GM21515 (cell line): ENCODE data around the gene SPTLC2.
"Not testable (repeated sequence)": the region's sequence is repeated elsewhere in the genome, so short reads cannot be mapped to it uniquely, and the experiment has no call there.

Experiments
- ATAC-seq: cut with Tn5 transposase; IDR thresholded peaks from one replicate; pipeline ENCODE4 v1.9.1; 2021; ENCODE audit not compliant: unreplicated experiment

Gene SPTLC2, protein sequence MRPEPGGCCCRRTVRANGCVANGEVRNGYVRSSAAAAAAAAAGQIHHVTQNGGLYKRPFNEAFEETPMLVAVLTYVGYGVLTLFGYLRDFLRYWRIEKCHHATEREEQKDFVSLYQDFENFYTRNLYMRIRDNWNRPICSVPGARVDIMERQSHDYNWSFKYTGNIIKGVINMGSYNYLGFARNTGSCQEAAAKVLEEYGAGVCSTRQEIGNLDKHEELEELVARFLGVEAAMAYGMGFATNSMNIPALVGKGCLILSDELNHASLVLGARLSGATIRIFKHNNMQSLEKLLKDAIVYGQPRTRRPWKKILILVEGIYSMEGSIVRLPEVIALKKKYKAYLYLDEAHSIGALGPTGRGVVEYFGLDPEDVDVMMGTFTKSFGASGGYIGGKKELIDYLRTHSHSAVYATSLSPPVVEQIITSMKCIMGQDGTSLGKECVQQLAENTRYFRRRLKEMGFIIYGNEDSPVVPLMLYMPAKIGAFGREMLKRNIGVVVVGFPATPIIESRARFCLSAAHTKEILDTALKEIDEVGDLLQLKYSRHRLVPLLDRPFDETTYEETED

DNA sequence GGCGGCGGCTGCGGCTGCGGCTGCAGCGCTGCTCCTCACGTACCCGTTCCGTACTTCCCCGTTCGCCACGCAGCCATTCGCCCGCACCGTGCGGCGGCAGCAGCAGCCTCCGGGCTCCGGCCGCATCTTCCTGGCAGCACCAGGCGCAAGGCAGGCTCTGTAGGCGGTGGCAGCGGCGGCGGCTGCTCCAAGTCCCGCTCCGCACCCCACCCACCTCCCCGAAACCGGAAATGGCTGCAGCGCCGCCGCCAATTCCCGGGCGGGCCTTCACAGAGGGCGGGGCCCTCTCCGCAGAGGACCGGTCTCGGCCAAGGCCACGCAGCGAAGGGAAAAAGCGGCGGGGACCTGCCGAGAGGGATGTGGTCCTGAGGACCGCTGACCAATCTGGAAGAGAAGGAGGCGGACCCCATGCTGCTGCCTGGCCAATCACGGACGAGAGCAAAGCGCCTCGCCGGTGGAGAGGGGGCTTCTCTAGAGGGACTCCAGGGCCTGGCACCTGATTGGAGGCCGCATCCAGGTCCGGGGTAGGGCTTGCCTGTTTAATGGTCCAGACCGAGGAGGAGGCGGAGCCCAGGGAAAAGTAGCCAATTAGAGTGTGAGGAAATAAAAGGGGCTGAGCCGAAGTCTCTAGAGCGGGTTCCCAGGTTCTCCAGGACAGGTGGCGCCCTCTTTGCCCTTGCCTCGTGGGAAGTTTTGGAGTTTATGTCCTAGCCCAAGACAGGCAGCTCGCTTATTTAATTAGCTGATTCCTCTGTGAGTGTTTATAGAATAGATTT, at the start of gene SPTLC2:
SPTLC2 (minus strand) TSS at position 184 of the 776 bp plus-strand sequence; CDS start at position 126, 58 bp downstream.
- ATAC-seq, result peak; percentile 95

DNA sequence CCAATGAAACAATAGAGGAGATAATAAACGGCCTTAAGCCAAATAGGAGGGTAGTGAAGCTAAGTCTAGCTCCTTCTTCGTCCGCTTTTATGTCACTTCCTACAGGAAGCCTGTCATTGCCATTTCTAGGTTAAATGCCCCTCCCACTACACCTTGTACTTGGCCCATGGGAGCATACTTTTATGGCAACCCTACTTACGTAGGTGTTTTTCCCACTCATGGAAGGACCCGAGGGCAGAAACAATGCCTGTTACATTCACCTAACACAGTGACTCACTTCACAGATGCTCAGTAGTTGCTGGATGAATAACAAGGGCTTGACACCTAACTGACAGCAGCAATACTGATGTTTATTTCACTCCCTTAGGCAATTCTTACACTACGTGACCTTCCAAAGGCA, 46.9 kb upstream of the SPTLC2 start:
- ATAC-seq, result no peak

DNA sequence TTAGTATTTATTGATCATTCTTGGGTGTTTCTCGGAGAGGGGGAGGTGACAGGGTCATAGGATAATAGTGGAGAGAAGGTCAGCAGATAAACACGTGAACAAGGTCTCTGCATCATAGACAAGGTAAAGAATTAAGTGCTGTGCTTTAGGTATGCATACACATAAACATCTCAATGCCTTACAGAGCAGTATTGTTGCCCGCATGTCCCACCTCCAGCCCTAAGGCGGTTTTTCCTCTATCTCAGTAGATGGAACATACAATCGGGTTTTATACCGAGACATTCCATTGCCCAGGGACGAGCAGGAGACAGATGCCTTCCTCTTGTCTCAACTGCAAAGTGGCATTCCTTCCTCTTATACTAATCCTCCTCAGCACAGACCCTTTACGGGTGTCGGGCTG, 45.1 kb upstream of the SPTLC2 start:
- not testable (repeated sequence) for ATAC-seq

DNA sequence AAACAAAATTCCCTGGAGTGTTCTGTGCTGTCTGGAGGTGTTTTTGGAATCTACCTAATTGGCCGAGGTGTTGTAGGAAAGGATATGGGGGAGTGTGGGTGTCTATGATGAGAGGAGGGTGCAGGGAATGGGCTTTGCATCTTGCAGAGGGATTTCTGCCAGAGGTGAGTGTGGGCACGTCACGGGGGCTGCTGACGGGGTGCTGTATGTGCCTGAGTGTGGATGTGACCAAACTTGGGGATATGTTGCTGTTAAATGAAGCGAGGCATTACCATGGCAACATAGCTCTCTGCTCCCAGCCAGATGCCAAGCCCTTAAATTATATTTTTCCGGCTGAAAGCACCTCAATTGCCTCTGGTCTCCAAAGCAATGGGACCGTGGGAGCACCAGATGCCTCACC, 44.3 kb upstream of the SPTLC2 start:
- no peak for ATAC-seq

DNA sequence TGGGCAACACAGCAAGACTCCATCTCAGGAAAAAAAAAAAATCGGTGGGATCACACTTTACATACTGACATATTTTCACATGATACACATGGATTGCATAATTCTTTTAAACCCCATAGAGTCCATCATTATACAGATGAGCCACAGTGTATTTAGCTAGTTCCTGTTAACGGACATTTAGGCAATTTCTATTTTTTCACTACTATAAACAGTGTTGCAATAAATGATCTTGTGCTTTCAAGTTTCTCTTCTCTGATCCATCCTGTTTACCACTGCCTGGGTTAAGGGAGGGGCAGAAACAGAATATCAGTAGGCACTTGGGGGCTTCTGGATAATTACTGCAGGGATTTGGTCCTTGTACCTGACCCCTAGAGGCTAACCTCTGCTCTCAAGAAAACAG, 43.4 kb upstream of the SPTLC2 start:
- ATAC-seq, result no peak

DNA sequence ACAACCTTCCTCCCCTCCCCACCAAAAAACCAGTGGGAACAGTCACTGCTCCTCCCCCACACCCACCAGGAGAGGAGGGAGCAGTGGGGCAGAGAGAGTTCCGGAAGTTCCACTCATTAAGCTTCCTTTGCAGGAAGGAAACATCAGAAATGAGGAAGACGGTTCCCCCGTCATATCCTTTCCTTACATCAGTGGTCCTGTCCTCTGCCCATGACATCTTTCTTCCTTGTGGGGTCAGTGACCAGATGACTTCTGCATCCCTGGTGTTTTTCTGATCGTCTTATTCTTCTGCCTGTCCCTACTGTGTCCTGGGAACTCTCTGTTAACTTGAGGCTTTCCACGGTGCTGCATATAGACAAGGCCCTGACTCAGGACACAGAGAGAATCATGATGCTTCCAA, 40.8 kb upstream of the SPTLC2 start:
- no peak for ATAC-seq

DNA sequence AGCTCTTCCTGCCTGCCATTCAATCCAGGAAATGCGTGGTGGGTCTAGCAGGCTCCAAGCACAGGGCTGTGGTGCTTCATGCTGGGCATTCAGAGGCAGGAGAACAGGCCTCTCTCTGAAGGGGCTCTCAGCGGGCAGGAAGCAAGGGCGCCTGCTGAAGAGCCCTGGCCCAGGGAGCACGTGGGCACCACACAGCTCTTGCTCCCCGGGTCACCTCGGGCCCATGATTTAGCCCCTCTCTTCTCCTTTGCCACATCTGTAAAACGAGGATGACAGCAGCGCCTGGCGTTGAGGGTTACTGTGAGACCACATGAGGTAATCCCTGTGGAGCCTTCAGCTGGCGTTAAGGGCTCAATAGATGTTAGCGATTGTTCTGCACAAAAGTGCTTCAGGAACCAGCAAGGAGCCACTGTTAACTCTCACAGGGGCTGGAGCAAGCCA, 37.6 kb upstream of the SPTLC2 start:
- ATAC-seq, result no peak

DNA sequence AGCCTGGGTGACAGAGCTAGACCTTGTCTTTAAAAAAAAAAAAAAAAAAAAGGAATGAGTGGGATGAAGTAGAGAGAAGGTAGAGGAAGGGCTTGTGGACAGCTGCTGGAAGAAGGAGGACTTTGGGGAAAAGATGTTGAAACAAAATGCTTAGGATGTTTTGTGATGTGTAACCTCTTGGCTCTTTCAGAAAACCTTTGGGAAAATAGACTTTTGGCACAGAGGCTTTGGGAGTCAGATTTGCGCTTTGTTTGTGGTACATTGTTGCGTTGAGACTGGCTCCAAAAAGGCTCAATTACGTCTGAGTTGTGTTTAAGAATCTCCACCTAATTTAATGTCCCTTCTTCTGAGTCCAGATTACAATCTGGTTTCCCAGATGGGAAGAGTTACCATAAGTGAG, 32.9 kb upstream of the SPTLC2 start:
- no peak for ATAC-seq

DNA sequence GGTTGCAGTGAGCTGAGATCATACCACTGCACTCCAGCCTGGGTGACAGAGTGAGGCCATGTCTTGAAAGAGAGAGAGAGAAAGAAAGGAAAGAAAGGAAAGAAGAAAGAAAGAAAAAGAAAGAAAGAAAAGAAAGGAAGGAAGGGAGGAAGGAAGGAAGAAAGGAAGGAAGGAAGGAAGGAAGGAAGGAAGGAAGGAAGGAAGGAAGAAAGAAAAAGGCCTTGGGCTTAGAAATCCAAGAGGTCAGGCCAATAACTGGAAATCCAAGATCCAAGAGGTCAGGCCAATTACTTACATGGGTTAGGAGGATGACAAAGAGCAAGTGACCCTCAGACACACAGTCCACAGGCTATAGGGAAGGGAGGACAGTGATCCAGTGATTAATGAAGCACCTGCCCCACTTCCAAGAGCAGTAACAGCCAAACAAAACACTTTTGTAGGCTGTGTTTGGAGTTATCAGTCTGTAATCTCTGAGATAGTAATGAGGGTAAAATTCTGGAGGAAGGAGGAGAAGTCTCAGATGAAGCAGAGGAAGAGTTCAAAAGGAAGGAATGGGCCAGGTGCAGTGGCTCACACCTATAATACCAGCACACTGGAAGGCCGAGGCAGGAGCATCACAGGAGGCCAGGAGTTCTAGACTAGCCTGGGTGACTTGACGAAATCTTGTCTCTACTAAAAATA, 32.2 kb upstream of the SPTLC2 start:
- ATAC-seq, result no peak

DNA sequence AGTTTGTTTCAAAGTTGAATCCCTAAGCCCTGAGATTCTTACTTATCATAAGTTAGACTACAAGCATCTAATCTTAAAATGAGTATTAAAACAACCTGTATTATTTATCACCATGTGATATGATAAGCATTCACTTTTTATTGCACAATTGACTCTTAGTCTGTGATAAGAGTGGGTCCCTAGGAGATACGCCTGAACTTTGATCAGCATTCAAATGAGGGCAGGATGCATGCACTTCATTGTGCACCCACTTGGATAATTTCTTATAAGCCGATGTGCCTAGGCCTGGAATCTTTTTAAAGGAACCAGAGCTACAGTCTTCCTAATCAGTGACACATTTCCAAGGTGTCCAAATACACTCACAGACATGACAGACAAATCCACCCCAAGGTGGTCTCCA, 31.4 kb upstream of the SPTLC2 start:
- no peak for ATAC-seq

DNA sequence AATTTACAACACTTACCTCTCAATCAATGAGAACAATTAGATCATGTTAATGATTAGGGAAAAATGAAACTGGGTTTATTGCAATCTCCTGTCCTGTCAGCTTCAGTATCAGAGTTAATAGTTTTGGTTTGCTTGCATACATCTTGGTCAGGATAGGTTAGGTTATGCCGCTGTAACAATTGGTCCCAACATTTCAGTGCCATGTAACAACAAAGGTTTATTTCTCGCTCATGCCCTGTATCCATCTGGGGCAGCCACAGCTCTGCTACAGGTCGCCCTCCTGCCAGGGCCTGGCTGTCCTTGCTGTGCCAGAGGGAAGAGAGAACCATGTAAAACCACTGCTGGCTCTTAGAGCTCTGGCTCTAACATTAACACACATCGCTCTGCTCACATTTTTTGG, 30.5 kb upstream of the SPTLC2 start:
- no peak for ATAC-seq

DNA sequence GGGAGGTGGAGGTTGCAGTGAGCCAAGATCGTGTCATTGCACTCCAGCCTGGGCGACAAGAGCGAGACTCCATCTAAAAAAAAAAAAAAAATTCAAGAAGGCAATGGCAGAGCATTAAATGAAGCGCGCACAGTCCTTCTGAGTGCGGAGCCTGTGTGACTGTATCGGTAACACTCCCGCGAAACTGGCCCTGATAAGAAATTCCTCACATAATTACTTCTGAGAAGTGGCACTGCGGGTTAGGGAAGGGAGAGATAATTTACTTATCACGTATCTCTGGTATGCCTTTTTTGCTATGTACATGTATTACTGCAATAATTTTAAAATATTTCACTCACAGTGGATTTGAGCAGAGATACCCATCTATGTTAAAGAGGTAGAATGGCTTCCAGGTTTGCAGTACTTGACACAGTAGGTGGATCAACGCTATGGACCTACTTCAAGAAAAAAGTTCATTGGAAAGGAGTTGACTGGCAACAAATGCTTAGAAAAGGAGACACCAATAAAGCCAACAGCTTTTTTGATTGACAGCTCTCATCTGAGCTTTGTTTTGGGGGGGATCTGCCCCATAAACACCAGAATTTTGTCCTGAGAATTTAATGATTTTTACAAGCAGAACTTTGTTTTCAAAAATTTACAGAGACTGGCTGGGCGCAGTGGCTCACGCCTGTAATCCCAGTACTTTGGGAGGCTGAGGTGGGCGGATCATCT, 29.2 kb upstream of the SPTLC2 start:
- ATAC-seq, result no peak

DNA sequence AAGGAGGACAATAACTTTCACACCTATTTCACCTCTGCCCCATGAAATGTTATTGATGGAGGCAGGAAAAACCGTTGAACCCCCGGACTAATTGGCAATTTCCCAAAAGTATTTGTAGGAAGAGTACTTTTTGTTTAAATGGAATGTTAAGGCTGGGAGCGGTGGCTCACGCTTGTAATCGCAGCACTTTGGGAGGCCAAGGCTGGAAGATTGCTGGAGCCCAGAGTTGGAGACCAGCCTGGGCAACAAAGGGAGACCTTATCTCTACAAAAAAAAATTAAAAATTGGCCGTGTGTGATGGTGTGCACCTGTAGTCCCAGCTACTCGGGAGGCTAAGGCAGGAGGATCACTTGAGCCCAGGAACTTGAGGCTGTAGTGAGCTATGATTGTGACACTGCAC, 26.0 kb upstream of the SPTLC2 start:
- no peak for ATAC-seq

DNA sequence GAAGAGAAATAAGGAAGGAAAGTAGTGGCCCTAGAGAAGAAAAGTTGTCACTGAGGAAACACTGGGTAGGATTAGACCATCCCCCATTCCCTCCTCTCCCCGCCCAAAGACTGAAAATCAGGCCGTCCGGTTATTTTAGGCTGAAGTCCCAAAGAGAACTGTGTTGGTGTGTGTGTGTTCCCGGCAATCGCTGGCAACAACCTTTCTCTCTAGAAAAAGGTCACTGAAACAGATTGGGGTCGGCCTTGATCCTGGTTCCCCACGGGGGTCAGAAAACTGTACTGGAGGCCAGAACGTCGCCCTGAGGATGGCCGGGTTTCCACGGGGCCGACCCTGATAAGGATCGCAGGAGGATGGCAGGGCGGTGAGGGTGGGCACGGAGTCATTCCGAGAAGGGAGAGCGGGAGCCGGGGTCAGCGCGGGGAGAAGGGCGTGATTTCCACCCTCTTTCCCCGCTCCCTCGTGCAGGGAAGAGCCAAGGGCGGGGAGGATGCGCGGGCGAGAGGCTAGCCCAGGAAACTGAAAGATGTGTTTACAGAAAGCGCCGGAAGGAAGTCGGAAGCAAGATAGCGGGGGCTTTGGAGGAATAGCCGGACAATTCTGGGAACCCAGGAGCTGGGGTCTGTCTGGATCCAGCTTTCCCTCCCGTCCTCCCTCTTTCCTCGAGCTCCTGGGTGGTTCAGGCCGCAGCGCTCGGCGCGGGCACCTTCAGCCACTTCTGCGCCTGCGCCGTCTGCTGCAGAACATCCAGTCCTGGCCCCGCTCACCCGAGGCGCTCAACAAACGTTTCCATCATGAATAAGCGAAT, 25.3 kb upstream of the SPTLC2 start:
- peak; percentile 76 for ATAC-seq

DNA sequence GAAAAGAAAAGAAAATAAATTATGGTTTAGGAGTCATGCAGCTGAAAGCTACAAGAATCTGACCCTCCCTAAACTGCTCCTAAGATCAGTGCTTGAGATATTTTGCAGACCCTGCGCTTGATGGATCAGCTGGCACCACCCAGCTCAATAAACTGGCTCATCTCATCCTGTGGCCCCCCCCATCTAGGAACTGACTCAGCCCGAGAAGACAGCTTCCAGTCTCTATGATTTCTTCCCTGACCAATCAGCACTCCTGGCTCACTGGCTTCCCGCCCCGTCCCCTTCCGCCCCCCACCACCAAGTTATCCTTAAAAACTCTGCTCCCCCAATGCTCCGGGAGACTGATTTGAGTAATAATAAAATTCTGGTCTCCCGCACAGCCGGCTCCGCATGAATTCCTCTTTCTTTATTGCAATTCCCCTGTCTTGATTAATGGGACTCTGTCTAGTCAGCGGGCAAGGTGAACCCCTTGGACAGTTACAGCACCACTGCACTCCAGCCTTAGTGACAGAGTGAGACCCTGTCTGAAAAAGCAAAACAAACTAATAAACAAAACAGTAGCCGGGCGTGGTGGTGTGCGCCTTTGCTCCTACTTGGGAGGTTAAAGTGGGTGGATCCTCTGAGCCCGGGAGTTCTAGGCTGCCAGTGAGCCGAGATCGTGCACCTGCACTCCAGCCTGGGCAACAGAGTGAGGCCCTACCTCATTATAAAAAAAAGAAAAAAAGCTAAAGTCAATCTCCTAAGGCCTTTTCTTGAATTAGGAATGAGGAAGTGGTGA, 24.5 kb upstream of the SPTLC2 start:
- ATAC-seq, result peak; percentile 11

DNA sequence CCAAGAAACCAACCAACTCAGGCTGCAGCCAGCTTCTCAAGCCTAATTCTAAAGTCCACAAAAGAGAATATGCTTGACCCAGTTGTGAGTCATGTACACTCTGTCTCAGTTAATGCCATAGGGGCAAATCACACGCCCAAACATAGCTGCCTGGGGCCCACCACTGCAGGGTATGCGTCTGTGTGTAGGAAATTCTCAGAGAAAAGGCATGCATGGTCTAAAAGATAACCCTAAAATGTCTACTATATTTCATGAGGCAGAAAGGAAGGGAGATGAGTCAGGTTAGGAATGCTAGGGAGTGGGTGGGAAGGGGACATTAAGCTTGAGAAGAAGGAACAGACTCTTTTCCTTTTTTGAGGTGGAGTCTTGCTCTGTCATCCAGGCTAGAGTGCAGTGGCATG, 22.3 kb upstream of the SPTLC2 start:
- no peak for ATAC-seq

DNA sequence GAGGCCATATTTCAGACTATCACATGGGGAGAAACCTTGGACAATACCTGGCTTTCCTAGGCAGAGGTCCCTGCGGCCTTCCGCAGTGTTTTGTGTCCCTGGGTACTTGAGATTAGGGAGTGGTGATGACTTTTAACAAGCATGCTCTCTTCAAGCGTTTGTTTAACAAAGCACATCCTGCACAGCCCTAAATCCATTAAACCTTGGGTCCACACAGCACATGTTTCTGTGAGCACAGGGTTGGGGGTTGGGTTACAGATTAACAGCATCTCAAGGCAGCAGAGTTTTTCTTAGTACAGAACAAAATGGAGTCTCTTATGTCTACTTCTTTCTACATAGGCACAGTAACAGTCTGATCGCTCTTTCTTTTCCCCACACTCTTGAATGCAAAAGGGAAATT, 19.4 kb upstream of the SPTLC2 start:
- ATAC-seq, result not testable (repeated sequence)

DNA sequence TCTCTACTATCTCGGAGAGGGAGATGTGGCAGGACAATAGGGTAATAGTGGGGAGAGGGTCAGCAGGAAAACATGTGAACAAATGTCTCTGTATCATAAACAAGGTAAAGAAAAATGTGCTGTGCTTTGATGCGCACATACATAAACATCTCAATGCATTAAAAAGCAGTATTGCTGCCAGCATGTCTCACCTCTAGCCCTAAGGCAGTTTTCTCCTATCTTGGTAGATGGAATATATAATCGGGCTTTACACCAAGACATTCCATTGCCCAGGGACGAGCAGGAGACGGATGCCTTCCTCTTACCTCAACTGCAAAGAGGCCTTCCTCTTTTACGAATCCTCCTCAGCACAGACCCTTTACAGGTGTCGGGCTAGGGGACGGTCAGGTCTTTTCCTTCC, 19.0 kb upstream of the SPTLC2 start:
- not testable (repeated sequence) for ATAC-seq

DNA sequence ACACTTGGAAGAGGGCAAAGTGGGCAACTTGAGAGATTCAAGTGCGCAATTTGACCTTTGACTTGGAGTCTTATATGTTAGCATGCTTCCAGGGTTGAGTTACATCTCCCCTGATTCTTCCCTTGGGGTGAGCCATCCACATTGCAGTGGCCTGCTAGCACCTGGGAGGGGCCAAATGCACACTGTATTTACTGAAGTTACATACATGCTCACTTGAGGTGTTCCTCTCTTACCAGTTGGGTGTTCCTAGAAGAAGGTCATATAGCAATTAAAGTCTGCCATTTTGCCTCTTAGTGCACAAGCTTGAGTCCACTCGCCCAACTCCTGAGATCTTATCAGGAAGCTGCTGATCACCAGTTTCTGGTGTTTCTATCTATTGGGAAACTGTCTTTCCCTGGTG, 13.7 kb upstream of the SPTLC2 start:
- no peak for ATAC-seq
